WTC11 (cell line): Measurements from ENCODE around the gene AVPR2.
A peak's percentile ranks its signal among the peaks of the same experiment; 100 is the strongest.

Source experiments
- ELF4 ChIP-seq: sonication (generic); formaldehyde crosslinking; IDR thresholded peaks from 2 replicates; pipeline ENCODE4 v1.8.1; 2022; ENCODE audit warnings: low read depth, mild to moderate bottlenecking, moderate library complexity, missing genetic modification reagents
- ESRRA ChIP-seq: sonication (generic); formaldehyde crosslinking; IDR thresholded peaks from 2 replicates; pipeline ENCODE4 v1.8.1; 2022; ENCODE audit warnings: mild to moderate bottlenecking, missing genetic modification reagents, borderline replicate concordance
- FOXJ3 ChIP-seq: sonication (generic); formaldehyde crosslinking; IDR thresholded peaks from 2 replicates; pipeline ENCODE4 v1.9.0; 2021; ENCODE audit warnings: missing genetic modification reagents, mild to moderate bottlenecking, borderline replicate concordance
- FOXK1 ChIP-seq: sonication (generic); formaldehyde crosslinking; IDR thresholded peaks from 2 replicates; pipeline ENCODE4 v1.8.0; 2022; ENCODE audit warnings: mild to moderate bottlenecking, moderate library complexity, missing genetic modification reagents
- JUN ChIP-seq: sonication (generic); formaldehyde crosslinking; IDR thresholded peaks from 2 replicates; pipeline ENCODE4 v1.8.0; 2023; ENCODE audit warnings: mild to moderate bottlenecking, missing genetic modification reagents
- NR1H2 ChIP-seq: sonication (generic); formaldehyde crosslinking; IDR thresholded peaks from 2 replicates; pipeline ENCODE4 v1.9.0; 2021; ENCODE audit warnings: mild to moderate bottlenecking, moderate library complexity, missing genetic modification reagents
- SMAD3 ChIP-seq: sonication (generic); formaldehyde crosslinking; IDR thresholded peaks from 2 replicates; pipeline ENCODE4 v1.8.0; 2022; ENCODE audit warnings: missing genetic modification reagents, mild to moderate bottlenecking, borderline replicate concordance
- SP1 ChIP-seq: sonication (generic); formaldehyde crosslinking; conservative IDR thresholded peaks from 2 replicates; pipeline ENCODE4 v1.8.1; 2022; ENCODE audit warnings: missing genetic modification reagents
- ZNF121 ChIP-seq: sonication (generic); formaldehyde crosslinking; IDR thresholded peaks from 2 replicates; pipeline ENCODE4 v1.8.0; 2023; ENCODE audit warnings: missing genetic modification reagents
- ZNF232 ChIP-seq: sonication (generic); formaldehyde crosslinking; IDR thresholded peaks from 2 replicates; pipeline ENCODE4 v1.8.0; 2022; ENCODE audit warnings: mild to moderate bottlenecking, missing genetic modification reagents
- TF ChIP-seq, protein P1 (sequence below): sonication (generic); formaldehyde crosslinking; IDR thresholded peaks from 2 replicates; pipeline ENCODE4 v1.8.0; 2022; ENCODE audit warnings: mild to moderate bottlenecking, missing genetic modification reagents
- TF ChIP-seq, protein P2 (sequence below): fragments of 200-600 bp; IDR thresholded peaks from 2 replicates; pipeline ENCODE4 v1.8.0; 2022; ENCODE audit warnings: antibody characterized with exemption
- TF ChIP-seq, protein P3 (sequence below): sonication (generic); formaldehyde crosslinking; IDR thresholded peaks from 2 replicates; pipeline ENCODE4 v1.8.0; 2022; ENCODE audit warnings: mild to moderate bottlenecking, missing genetic modification reagents

DNA sequence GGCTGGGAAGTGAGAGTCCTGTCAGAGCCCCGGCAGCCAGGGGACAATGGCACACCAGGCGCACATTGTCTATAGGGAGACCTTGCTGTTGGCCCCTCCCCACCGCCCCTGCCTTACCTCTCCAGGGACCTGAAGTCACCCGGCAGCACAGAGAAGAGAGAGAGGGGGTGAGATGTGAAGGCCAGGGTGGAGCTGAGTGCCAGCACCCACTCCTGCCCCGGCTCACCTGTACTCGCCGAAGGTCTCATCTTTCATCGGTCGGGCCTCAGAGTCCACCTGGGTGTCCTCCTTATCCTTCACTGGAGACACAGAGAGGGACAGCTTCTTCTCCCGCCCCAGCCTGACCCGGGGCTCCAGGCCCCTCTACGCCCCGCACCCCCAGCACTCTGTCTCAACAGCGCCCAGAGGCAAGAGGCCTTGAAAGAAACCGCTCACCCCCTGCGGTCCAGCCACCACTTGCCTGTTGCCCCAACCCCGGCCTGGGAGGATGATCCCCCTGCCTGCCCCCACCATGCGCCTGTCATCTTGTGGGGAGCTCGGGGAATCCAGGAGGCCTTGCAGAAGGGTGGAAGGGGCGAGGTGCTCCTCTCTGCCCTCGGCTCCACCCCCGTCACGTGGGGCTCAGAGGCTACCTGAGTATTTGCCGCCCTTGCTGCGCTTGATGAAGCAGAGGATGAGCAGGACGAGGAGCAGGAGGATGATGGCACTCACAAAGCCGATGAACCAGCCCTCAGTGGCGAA, 41.1 kb upstream of the AVPR2 start:
- TF ChIP-seq, protein P1, sequence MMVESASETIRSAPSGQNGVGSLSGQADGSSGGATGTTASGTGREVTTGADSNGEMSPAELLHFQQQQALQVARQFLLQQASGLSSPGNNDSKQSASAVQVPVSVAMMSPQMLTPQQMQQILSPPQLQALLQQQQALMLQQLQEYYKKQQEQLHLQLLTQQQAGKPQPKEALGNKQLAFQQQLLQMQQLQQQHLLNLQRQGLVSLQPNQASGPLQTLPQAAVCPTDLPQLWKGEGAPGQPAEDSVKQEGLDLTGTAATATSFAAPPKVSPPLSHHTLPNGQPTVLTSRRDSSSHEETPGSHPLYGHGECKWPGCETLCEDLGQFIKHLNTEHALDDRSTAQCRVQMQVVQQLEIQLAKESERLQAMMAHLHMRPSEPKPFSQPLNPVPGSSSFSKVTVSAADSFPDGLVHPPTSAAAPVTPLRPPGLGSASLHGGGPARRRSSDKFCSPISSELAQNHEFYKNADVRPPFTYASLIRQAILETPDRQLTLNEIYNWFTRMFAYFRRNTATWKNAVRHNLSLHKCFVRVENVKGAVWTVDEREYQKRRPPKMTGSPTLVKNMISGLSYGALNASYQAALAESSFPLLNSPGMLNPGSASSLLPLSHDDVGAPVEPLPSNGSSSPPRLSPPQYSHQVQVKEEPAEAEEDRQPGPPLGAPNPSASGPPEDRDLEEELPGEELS (CRISPR knock-in tag), result no peak
- TF ChIP-seq ELF4 (CRISPR knock-in tag) (no peak), ESRRA (CRISPR knock-in tag) (no peak), SMAD3 (CRISPR knock-in tag) (no peak), FOXK1 (CRISPR knock-in tag) (no peak), JUN (CRISPR knock-in tag) (no peak), ZNF232 (no peak), FOXJ3 (CRISPR knock-in tag) (no peak), ZNF121 (no peak), SP1 (CRISPR knock-in tag) (no peak), NR1H2 (no peak)
- TF ChIP-seq, protein P2, sequence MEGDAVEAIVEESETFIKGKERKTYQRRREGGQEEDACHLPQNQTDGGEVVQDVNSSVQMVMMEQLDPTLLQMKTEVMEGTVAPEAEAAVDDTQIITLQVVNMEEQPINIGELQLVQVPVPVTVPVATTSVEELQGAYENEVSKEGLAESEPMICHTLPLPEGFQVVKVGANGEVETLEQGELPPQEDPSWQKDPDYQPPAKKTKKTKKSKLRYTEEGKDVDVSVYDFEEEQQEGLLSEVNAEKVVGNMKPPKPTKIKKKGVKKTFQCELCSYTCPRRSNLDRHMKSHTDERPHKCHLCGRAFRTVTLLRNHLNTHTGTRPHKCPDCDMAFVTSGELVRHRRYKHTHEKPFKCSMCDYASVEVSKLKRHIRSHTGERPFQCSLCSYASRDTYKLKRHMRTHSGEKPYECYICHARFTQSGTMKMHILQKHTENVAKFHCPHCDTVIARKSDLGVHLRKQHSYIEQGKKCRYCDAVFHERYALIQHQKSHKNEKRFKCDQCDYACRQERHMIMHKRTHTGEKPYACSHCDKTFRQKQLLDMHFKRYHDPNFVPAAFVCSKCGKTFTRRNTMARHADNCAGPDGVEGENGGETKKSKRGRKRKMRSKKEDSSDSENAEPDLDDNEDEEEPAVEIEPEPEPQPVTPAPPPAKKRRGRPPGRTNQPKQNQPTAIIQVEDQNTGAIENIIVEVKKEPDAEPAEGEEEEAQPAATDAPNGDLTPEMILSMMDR, result no peak
- TF ChIP-seq, protein P3, sequence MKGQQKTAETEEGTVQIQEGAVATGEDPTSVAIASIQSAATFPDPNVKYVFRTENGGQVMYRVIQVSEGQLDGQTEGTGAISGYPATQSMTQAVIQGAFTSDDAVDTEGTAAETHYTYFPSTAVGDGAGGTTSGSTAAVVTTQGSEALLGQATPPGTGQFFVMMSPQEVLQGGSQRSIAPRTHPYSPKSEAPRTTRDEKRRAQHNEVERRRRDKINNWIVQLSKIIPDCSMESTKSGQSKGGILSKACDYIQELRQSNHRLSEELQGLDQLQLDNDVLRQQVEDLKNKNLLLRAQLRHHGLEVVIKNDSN (CRISPR knock-in tag), result 0 out of 2 replicates have a peak, but pooled peaks have one; percentile 24
